ENCODE measurements around the gene NUF2. TPM values are rescaled to one million over a fixed set of nuclear protein-coding genes. Genes with fewer than 3 reads are reported as not detected.
"Not testable (repeated sequence)": the region's sequence is repeated elsewhere in the genome, so short reads cannot be mapped to it uniquely, and the experiment has no call there.

The NUF2 gene
- total and polyA plus RNA-seq, 2 donors (not counting 1 experiment from before 2014, with no cell fraction given) = 4.6 to 6.5 TPM

DNA sequence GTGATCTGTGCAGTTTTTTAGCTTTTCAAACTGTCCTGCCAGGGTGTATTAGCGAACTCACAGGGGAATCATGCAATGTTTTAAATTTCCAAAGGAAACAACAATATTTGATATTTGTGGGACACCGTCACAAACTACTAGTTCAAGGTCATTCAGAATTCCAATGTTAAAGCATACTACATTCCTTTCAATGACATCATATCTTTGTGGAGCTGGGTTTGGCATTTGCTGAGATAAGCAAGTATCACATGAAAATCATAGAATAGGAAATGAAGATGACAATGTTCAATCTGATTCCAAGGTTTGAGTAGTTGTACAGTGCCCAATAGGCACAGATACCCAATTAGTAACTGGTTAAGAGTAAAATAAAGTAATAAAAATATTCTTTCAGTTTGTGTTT is 35.6 kb downstream of the NUF2 start:
- DNase-seq (ENCODE audit: low read depth in 2 of 2) = peak; percentile 21 to 50
- Histone ChIP-seq H4K20me1 (ENCODE audit: control insufficient read depth, extremely low read depth, insufficient read depth, low read length) (no peaks in the 10 kb centered on the region), H2AFZ (ENCODE audit: low read length) (no peak overlapping the region), H3K27me3 (ENCODE audit: control insufficient read depth, insufficient read depth, low read length) (no peaks in the 10 kb centered on the region), H3K79me2 (ENCODE audit: control insufficient read depth, insufficient read depth, low read length) (no peaks in the 10 kb centered on the region), H3K27ac (ENCODE audit: insufficient read depth, low read length) (no peak overlapping the region), H3K4me1 (ENCODE audit: control insufficient read depth, extremely low read depth, insufficient read depth, low read length) (no peaks in the 10 kb centered on the region), H3K36me3 (ENCODE audit: control insufficient read depth, insufficient read depth, low read length) (no peaks in the 10 kb centered on the region), H3K4me2 (ENCODE audit: extremely low read depth, insufficient read depth, low read length) (no peak overlapping the region), H3K9me3 (ENCODE audit: control insufficient read depth, insufficient read depth, low read depth, low read length) (no peaks in the 10 kb centered on the region), H3K9ac (ENCODE audit: insufficient read depth, low read length) (no peak overlapping the region), H3K4me3 (replicated peaks in 1 of 4; ENCODE audit: control extremely low read depth in 1 of 4, insufficient read depth in 1 of 4, low read depth in 3 of 4, low read length in 4 of 4) (no peak overlapping the region)
- TF ChIP-seq EZH2 (IDR thresholded peaks at IDR 0.05; ENCODE audit: low read length, missing control alignments) = no peak
- TF ChIP-seq, protein P1, sequence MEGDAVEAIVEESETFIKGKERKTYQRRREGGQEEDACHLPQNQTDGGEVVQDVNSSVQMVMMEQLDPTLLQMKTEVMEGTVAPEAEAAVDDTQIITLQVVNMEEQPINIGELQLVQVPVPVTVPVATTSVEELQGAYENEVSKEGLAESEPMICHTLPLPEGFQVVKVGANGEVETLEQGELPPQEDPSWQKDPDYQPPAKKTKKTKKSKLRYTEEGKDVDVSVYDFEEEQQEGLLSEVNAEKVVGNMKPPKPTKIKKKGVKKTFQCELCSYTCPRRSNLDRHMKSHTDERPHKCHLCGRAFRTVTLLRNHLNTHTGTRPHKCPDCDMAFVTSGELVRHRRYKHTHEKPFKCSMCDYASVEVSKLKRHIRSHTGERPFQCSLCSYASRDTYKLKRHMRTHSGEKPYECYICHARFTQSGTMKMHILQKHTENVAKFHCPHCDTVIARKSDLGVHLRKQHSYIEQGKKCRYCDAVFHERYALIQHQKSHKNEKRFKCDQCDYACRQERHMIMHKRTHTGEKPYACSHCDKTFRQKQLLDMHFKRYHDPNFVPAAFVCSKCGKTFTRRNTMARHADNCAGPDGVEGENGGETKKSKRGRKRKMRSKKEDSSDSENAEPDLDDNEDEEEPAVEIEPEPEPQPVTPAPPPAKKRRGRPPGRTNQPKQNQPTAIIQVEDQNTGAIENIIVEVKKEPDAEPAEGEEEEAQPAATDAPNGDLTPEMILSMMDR (conservative IDR thresholded peaks at IDR 0.05 in 1 of 2, IDR thresholded peaks at IDR 0.05 in 1 of 2; ENCODE audit: low read depth in 1 of 2, low read length in 2 of 2) = no peak

DNA sequence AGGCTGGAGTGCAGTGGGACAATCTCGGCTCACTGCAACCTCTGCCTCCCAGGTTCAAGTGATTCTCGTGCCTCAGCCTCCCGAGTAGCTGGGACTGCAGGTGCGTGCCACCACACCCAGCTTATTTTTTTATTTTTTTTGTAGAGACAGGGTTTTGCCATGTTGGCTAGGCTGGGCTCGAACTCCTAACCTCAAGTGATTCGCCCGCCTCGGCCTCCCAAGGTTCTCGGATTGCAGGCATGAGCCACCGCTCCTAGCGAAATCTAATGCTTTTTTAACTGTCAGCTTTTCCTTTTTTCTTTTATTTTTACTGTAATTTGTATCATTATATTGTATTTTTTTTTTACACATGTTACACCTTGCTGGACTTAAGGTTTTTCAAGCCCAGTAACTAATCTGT is 36.4 kb downstream of the NUF2 start:
- not testable (repeated sequence) for DNase-seq (ENCODE audit: low read depth in 2 of 2); H4K20me1 ChIP-seq (ENCODE audit: control insufficient read depth, extremely low read depth, insufficient read depth, low read length); H3K4me1 ChIP-seq (ENCODE audit: control insufficient read depth, extremely low read depth, insufficient read depth, low read length); H3K36me3 ChIP-seq (ENCODE audit: control insufficient read depth, insufficient read depth, low read length); H3K27ac ChIP-seq (ENCODE audit: insufficient read depth, low read length); H3K4me3 ChIP-seq (replicated peaks in 1 of 4; ENCODE audit: control extremely low read depth in 1 of 4, insufficient read depth in 1 of 4, low read depth in 3 of 4, low read length in 4 of 4); H2AFZ ChIP-seq (ENCODE audit: low read length); H3K9me3 ChIP-seq (ENCODE audit: control insufficient read depth, insufficient read depth, low read depth, low read length); H3K9ac ChIP-seq (ENCODE audit: insufficient read depth, low read length); H3K79me2 ChIP-seq (ENCODE audit: control insufficient read depth, insufficient read depth, low read length); H3K27me3 ChIP-seq (ENCODE audit: control insufficient read depth, insufficient read depth, low read length); H3K4me2 ChIP-seq (ENCODE audit: extremely low read depth, insufficient read depth, low read length)

DNA sequence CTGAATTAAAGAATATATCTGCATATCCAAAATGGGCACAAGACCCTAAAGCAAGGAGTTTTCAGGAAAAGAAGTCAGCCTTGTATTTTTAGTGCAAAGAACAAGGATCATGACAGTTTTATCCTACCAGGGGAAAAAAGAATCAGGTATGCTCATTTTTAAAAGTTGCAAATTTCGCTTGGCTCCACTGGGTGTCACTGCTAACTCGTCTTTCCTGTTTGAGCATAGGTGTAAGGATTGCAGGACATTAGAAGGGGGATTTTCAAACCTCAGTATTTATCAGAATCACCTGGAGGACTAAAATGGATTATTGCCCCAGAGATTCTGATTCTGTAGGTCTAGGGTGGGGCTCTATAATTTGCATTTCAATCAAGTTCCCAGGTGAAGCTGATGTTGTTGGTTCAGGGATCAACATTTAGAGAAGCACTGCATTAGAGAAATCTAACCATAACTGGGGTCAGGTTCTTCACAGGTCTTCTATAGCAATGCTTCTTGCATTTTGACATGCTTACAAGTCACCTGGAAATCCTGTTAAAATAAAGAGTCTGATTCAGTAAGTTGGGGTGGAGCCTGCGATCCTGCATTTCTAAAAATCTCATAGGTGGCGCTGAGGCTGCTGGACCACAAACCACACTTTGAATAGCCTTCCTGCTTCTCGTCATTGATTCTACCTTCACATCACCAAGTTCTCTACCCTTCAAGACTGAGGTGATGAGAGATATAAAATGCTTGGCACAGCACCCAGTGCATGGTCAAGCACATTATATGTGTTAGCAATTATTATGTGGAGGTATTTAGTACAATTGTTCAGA is 39.6 kb downstream of the NUF2 start:
- DNase-seq (ENCODE audit: low read depth in 2 of 2) = peak; percentile 6 to 11
- TF ChIP-seq, protein P1 (conservative IDR thresholded peaks at IDR 0.05 in 1 of 2, IDR thresholded peaks at IDR 0.05 in 1 of 2; ENCODE audit: low read depth in 1 of 2, low read length in 2 of 2) = peak; percentile 46 to 55
- TF ChIP-seq EZH2 (IDR thresholded peaks at IDR 0.05; ENCODE audit: low read length, missing control alignments) = no peak

More for the DNA sequence above, 39.6 kb downstream of the NUF2 start:
- Histone ChIP-seq H3K9me3 (ENCODE audit: control insufficient read depth, insufficient read depth, low read depth, low read length) (no peaks in the 10 kb centered on the region), H3K79me2 (ENCODE audit: control insufficient read depth, insufficient read depth, low read length) (no peaks in the 10 kb centered on the region), H2AFZ (ENCODE audit: low read length) (no peak overlapping the region), H3K9ac (ENCODE audit: insufficient read depth, low read length) (no peak overlapping the region), H3K36me3 (ENCODE audit: control insufficient read depth, insufficient read depth, low read length) (no peaks in the 10 kb centered on the region), H4K20me1 (ENCODE audit: control insufficient read depth, extremely low read depth, insufficient read depth, low read length) (no peaks in the 10 kb centered on the region), H3K4me2 (ENCODE audit: extremely low read depth, insufficient read depth, low read length) (no peak overlapping the region), H3K4me1 (ENCODE audit: control insufficient read depth, extremely low read depth, insufficient read depth, low read length) (no peaks in the 10 kb centered on the region), H3K4me3 (replicated peaks in 1 of 4; ENCODE audit: control extremely low read depth in 1 of 4, insufficient read depth in 1 of 4, low read depth in 3 of 4, low read length in 4 of 4) (no peak overlapping the region), H3K27me3 (ENCODE audit: control insufficient read depth, insufficient read depth, low read length) (no peaks in the 10 kb centered on the region), H3K27ac (ENCODE audit: insufficient read depth, low read length) (no peak overlapping the region)

All from fibroblast of lung (primary cell).